Esophagus muscularis mucosa (tissue), 4 donors: ENCODE data around the gene NPC1L1. TPM values are rescaled to one million over a fixed set of nuclear protein-coding genes. Genes with fewer than 3 reads are reported as not detected.

ENCODE experiments used
- DNase-seq: peaks from one replicate; pipeline ENCODE4 v3.0.0-alpha.2; 2017; ENCODE audit errors: extremely low spot score
- H3K27ac ChIP-seq, 4 donors: fragments of 200-600 bp; sonication (generic); replicated peaks in 1 of 4; 1 replicate in 3 of 4; 2 replicates in 1 of 4; pipeline ENCODE4 v1.5.1; 2016 to 2019; ENCODE audit warnings: mild to moderate bottlenecking in 1 of 4
- H3K27me3 ChIP-seq, 4 donors: fragments of 200-600 bp; sonication (generic); one replicate each; pipeline versions ENCODE4 v1.5.1 to v1.6.0; 2016 to 2019
- H3K36me3 ChIP-seq, 4 donors: fragments of 200-600 bp; sonication (generic); one replicate each; pipeline ENCODE4 v1.5.1; 2016 to 2019
- H3K4me1 ChIP-seq, 4 donors: fragments of 200-600 bp; sonication (generic); one replicate each; pipeline ENCODE4 v1.5.1; 2016 to 2019
- H3K4me3 ChIP-seq, 4 donors: fragments of 200-600 bp; sonication (generic); 1 replicate in 2 of 4; 2 replicates in 2 of 4; pipeline ENCODE4 v1.5.1; 2016 to 2019; ENCODE audit warnings: mild to moderate bottlenecking in 4 of 4, moderate library complexity in 1 of 4
- H3K9me3 ChIP-seq, 4 donors: fragments of 200-600 bp; sonication (generic); 1 replicate in 3 of 4; 2 replicates in 1 of 4; pipeline ENCODE4 v1.5.1; 2016 to 2019
- CTCF ChIP-seq, 3 experiments: fragments of 200-600 bp in 2 of 3; fragments of 450-650 bp in 1 of 3; sonication (generic) in 2 of 3; IDR thresholded peaks; one replicate each; pipeline ENCODE4 v1.5.1; 2017 to 2019; ENCODE audit warnings: antibody characterized with exemption in 3 of 3, mild to moderate bottlenecking in 2 of 3, moderate library complexity in 1 of 3
- EP300 ChIP-seq: sonication (generic); formaldehyde crosslinking; IDR thresholded peaks from one replicate; pipeline ENCODE4 v1.6.1; 2017; ENCODE audit warnings: antibody characterized with exemption
- POLR2A ChIP-seq: fragments of 450-650 bp; IDR thresholded peaks from one replicate; pipeline ENCODE4 v1.6.1; 2017; ENCODE audit warnings: antibody characterized with exemption, moderate library complexity, mild to moderate bottlenecking, low read depth
- POLR2AphosphoS5 ChIP-seq, 2 donors: sonication (generic); formaldehyde crosslinking; IDR thresholded peaks; one replicate each; pipeline ENCODE4 v1.6.1; 2017; ENCODE audit warnings: antibody characterized with exemption in 2 of 2
- WGBS: methylation state at CpG from one replicate; pipeline ENCODE4 v1.1.5; 2018; 5-methylcytosine and 5-hydroxymethylcytosine counted together
- intact Hi-C: fragments of 100-400 bp; cut with DNase I; formaldehyde crosslinking; loops from one replicate; pipeline ENCODE4 v1.15.1; 2023
- total RNA-seq, 4 donors: library from RNA; depleted of rRNA; stranded (reverse); fragments of >200 nt; gene quantifications; one replicate each; pipeline versions ENCODE4 v1.1.0 to v1.2.1, GENCODE V29; 2016

NPC1L1 gene
- total RNA-seq, 4 donors from 2014 or later: 0.17 to 0.57 TPM; not detected in 2

- Histone ChIP-seq H3K4me1 (no peaks in the 10 kb centered on the region), H3K27ac (no peak overlapping the region), H3K27me3 (peaks cover 0 to under 1% (median 0%) of the 10 kb centered on the region in 4 donors), H3K4me3 (no peak overlapping the region), H3K36me3 (no peaks in the 10 kb centered on the region), H3K9me3 (no peaks in the 10 kb centered on the region)
- TF ChIP-seq POLR2AphosphoS5 (IDR thresholded peaks at IDR 0.05) (no peak), POLR2A (no peak), EP300 (no peak), CTCF (IDR thresholded peaks at IDR 0.05) (no peak)
- WGBS: 54% methylated on average over 4 of the region's 4 CpGs
- intact Hi-C loops: no loop called here
- DNase-seq: no peak
These were observed 42.7 kb downstream of the NPC1L1 start for GRCh38 chr7:44498230-44498954.

- Histone ChIP-seq H3K9me3 (no peaks in the 10 kb centered on the region), H3K4me1 (no peaks in the 10 kb centered on the region), H3K27ac (no peak overlapping the region), H3K36me3 (no peaks in the 10 kb centered on the region), H3K27me3 (peaks cover 0 to 3% (median 0%) of the 10 kb centered on the region in 4 donors), H3K4me3 (no peak overlapping the region)
- intact Hi-C loops: no loop called here
- DNase-seq: no peak
- 94% methylated on average over 5 of the region's 5 CpGs for WGBS
- TF ChIP-seq POLR2A: no peak
These were observed 43.7 kb downstream of the NPC1L1 start for GRCh38 chr7:44497155-44498027.

- no peaks in the 10 kb centered on the region for H3K9me3 ChIP-seq
- 79% methylated on average over 1 of the region's 1 CpG for WGBS
- TF ChIP-seq POLR2A: no peak
- TF ChIP-seq CTCF (IDR thresholded peaks at IDR 0.05): no peak
- TF ChIP-seq EP300: no peak
- TF ChIP-seq POLR2AphosphoS5 (IDR thresholded peaks at IDR 0.05): no peak
- intact Hi-C loops: no loop called here
- peaks cover 0 to under 1% (median under 1%) of the 10 kb centered on the region in 4 donors for H3K4me1 ChIP-seq
- H3K27ac ChIP-seq: no peak overlapping the region
- no peaks in the 10 kb centered on the region for H3K36me3 ChIP-seq
- H3K4me3 ChIP-seq: no peak overlapping the region
- peaks cover 0 to 3% (median 0%) of the 10 kb centered on the region in 4 donors for H3K27me3 ChIP-seq
- DNase-seq: no peak
These were observed 44.7 kb downstream of the NPC1L1 start for GRCh38 chr7:44496385-44496784.

- Histone ChIP-seq H3K9me3 (no peaks in the 10 kb centered on the region), H3K27me3 (peaks cover 0 to 3% (median 0%) of the 10 kb centered on the region in 4 donors), H3K4me3 (no peak overlapping the region), H3K27ac (no peak overlapping the region), H3K36me3 (no peaks in the 10 kb centered on the region), H3K4me1 (peaks cover 0 to 6% (median 3%) of the 10 kb centered on the region in 4 donors)
- WGBS: 88% methylated on average over 2 of the region's 2 CpGs
- TF ChIP-seq POLR2A (no peak), EP300 (no peak), CTCF (IDR thresholded peaks at IDR 0.05) (no peak), POLR2AphosphoS5 (IDR thresholded peaks at IDR 0.05) (no peak)
- intact Hi-C loops: loop anchor here (5.0 kb wide), 1 partner anchor 238 kb away; no protein-coding TSS in a partner anchor
- DNase-seq: no peak
These were observed 46.2 kb downstream of the NPC1L1 start for GRCh38 chr7:44494960-44495359.

GRCh38 chr7:44491229-44491628 is 49.9 kb downstream of the NPC1L1 start:
- Histone ChIP-seq H3K27me3 (peaks cover 0 to 3% (median 0%) of the 10 kb centered on the region in 4 donors), H3K36me3 (no peaks in the 10 kb centered on the region), H3K4me1 (peaks cover 31 to 41% (median 38%) of the 10 kb centered on the region in 4 donors), H3K4me3 (peak overlapping the region; percentile 65 to 89 (median 80)), H3K27ac (peak overlapping the region; percentile 93 to 97 (median 96)), H3K9me3 (no peaks in the 10 kb centered on the region)
- WGBS: 1% methylated on average over 3 of the region's 3 CpGs
- no peak for DNase-seq
- no peak for TF ChIP-seq CTCF (IDR thresholded peaks at IDR 0.05)
- no peak for TF ChIP-seq EP300
- no peak for TF ChIP-seq POLR2A
- no peak for TF ChIP-seq POLR2AphosphoS5 (IDR thresholded peaks at IDR 0.05)
- intact Hi-C loops: loop anchor here (2.0 to 5.0 kb wide), 2 partner anchors 74 to 234 kb away; no protein-coding TSS in a partner anchor
